HS-5 (cell line): Measurements from ENCODE around the gene TEN1.

Experiments used
- DNase-seq: peaks from one replicate; pipeline ENCODE4 v3.0.0-alpha.2; 2012; ENCODE audit warnings: low read depth

Gene TEN1

DNA sequence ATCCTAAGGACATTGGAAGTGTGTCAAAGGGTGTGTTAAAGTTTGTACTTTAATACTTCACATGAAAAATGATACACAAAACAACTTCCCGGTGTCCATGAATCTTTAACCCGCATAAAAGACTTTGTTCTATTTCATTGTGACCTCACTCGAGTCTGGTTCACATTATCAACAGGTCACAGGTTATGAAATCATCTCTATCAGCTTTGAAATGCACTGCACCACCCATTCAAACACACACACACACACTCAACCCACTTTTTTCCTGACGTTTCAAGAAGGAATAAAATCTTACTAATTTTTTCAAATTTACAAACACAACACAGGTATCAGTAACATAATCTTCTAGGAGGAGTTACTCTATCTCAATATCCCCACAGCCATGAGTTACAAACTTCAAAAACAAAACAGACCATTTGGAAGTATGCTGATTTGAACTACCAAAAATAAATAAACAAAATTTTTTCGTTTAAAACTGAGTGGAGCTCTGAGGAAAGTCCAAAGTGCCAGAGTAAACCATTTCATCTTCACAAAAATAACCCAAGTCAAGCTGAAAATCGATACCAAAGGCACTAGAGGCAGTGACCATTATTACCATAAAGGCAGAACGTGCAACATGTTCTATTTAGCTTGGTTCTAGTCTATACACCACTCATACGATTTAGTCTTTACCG is 2.7 kb upstream of the TEN1 start:
- no peak for DNase-seq

GRCh38 chr17:75979705-75980187 is 706 bp downstream of the TEN1 start:
- DNase-seq = no peak

DNA sequence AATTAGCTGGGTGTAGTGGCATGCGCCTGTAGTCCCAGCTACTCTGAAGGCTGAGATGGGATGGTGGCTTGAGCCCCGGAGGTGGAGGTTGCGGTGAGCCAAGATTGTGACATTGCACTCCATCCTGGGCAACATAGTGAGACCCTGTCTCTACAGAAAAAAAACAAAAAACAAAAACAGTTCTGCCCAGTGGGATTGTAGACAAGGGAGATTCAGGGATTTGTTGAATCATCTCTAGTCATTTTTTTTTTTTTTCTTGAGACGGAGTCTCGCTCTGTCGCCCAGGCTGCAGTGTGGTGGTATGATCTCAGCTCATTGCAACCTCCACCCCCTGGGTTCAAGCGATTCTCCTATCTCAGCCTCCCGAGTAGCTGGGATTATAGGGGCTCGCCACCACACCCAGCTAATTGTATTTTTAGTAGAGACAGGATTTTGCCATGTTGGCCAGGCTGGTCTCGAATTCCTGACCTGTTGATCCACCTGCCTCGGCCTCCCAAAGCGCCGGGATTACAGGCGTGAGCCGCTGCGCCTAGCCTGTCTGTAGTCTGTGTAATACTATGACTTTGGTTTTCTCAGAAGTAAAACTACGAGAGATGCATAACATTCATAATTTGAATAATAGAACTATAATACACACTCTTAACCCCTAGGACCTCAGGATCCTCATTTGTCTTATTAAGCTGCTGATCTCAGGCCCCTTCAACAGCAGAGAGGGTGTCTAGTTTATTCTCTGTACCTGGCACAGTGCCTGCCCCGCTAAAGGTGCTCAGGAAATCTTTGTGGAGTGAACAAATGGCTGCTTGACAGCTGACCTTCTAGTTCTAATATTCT is 1.4 kb downstream of the TEN1 start:
- DNase-seq = no peak

DNA sequence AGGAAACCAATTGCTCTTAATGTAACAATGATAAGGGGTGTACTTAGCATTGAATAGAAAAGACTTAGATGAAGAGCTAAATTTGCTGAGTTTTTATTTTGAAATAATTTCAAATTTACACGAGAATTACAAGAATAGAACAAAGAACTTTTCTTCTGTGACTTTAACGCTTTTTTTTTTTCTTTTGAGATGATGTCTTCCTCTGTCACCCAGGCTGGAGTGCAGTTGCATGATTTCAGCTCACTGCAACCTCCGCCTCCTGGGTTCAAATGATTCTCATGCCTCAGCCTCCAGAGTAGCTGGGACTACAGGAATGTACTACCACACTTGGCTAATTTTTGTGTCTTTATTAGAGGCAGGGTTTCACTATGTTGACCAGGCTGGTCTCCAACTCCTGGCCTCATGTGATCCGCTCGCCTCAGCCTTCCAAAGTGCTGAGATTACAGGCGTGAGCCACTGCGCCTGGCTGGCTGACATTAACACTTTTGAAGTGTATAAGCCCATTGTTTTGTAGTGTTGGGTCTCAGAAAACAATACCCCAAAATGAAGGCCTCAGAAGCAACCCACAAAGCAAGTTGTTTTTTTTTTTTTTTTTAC is 2.1 kb downstream of the TEN1 start:
- no peak for DNase-seq

GRCh38 chr17:75983501-75984181 is 4.6 kb downstream of the TEN1 start:
- no peak for DNase-seq

- DNase-seq = no peak
These were observed 6.9 kb downstream of the TEN1 start for GRCh38 chr17:75985986-75986385.

GRCh38 chr17:75987041-75987440 is 8.0 kb downstream of the TEN1 start:
- no peak for DNase-seq

GRCh38 chr17:75991396-75991795 is 12.4 kb downstream of the TEN1 start:
- DNase-seq = no peak

- no peak for DNase-seq
These were observed 15.8 kb downstream of the TEN1 start for GRCh38 chr17:75994802-75995370.

DNA sequence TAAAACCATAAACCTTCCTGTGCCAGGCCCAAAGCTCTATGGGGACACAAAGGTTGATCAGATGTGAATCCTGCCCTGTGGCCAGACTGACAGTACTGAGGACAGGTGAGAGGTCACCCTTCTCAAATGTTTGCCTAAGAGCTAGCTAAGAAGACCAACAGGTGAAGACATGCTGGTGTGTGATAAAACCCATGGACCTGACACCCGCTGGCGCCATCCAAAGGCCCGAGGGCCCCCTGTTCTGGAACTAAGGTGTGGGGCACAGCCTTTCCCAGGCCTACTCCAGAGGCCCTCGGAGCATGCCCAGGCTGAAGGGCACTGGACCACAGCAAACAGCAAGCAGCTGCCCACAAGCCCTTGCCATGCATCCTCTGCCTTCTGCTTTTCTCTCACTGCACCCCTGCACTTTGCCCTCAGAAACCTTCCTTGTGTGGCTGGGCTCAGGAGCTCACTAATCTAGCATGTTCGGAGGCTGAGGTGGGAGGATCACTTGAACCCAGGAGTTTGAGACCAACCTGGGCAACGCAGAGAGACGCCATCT is 16.4 kb downstream of the TEN1 start:
- DNase-seq = no peak

DNA sequence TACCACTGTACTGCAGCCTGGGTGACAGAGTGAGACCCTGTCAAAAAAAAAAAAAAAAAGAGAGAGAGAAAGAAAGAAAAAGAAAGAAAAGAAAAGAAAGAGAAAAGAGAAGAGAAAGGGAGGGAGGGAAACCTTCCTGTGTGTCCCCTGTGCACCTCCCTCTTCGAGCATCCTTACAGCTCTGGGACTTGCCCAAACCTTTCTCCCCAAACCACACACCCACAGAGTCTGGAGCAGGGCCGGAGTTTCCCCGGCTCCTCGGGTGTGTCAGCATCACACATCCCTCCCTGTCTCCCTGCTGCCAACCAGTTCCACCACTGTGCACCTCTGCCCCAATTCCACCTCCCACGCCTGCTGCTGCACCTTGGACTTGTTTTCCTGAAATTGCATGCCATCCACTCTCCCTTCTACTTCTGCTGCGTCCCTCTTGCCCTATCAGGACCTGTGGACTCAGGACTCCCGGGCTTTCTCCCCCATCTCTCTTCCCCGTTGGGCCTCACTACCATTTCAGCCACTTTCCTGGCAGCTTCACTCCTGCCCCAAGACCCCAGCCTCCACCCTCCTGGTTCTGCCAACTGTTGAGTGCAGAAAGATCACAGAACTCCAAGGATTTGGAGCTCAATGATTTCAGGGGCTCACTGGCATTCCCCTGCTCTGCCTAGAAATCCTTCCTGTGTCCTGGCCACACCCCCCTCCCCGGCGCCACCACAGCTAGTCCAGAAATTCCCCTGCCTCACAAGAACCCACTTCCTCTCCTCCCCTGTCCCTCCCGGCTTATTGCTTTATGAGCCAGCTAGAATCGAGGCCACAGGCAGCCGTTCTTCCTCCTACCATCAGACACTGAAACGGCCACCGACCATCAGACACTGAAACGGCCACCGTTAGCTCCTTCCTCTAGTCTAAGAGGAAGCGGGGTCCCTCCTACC is 17.9 kb downstream of the TEN1 start:
- DNase-seq = no peak

DNA sequence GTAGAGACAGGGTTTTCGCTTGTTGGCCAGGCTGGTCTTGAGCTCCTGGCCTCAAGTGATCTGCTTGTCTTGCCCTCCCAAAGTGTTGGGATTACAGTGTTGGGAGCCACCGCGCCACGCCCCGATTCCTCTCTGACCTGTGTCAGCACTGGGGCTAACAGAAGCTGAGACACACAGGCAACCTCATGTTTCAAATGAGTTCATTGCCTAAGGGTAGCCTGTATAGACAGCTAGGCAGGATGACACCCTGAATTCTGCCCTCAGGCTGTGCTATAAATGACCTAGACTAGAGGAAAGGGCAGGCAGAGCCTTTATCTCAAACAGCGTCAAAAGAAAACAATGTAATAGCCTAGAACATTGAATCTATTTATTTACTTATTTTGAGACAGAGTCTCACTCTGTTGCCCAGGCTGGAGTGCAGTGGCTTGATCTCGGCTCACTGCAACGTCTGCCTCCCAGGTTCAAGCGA is 19.3 kb downstream of the TEN1 start:
- no peak for DNase-seq

DNA sequence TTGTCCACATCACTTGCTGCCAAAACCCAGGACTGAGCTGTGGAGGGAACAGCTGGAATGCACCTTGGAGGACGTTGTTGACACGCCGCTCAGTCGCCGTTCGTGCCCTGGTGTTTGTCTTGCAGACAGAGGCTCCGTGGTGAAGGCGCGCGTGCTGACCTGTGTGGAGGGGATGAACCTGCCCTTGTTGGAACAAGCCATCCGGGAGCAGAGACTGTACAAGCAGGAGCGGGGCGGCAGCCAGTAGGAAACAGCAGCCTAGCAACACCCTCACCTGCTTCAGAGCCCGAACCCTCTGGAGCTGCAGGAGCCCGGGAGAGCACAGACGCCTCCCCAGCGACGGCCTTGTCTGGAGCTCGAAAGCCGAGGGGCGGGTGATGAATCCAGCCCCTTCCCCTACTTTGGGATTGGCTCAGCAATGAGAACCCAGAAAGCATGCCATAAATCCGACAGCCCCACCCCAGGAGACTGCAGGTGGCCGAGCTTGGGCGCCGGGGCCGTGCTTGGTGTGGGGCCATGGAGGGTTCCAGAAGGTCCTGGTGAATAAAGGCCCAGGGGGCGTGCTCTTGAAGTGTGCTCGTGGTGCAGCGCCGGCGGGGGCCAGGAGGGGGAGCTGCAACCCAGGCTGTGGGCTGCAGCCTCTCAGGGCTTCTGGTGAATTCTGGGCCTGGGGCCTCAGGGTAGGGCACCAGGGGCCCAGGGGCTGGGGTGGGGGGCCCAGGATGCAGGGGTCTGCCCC is 21.1 kb downstream of the TEN1 start:
- DNase-seq = no peak

DNA sequence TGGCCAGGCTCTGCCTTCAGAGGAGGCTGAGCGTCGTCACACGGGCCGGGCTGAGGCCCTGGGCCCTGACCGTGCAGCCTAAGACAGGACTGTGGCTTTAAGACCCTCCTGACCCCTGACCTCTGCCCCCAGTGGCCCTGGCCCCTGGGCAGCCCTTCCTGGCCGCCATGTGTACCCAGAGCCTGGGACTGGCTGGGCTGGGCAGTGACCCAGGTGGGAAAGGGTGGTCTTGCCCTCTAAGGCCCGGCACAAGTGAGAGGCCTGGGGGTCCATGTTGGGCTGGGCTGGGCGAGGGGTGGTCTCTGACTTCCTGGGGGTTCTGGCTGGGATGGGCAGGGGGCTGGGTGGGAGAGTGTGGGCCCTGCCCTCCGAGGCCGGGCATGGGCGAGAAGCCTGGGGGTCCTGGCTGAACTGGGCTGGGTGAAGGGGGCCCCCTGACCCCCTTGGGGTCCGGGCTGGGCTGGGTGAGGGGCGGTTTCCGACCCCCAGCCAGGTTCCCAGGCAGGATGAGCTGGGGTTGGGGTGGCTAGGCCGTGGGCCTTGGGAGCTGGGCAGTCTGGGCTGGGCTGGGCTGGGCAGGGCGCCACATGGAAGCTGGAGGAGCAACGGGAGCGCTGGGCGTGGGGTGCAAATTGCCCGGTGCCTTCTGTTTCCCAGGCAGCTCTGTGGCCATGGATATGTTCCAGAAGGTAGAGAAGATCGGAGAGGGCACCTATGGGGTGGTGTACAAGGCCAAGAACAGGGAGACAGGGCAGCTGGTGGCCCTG is 21.9 kb downstream of the TEN1 start, which contains the start of gene CDK3:
Gene CDK3 (plus strand): TSS at position 101 of the 767 bp plus-strand sequence. CDS start 571 bp downstream, at position 672.
- no peak for DNase-seq

DNA sequence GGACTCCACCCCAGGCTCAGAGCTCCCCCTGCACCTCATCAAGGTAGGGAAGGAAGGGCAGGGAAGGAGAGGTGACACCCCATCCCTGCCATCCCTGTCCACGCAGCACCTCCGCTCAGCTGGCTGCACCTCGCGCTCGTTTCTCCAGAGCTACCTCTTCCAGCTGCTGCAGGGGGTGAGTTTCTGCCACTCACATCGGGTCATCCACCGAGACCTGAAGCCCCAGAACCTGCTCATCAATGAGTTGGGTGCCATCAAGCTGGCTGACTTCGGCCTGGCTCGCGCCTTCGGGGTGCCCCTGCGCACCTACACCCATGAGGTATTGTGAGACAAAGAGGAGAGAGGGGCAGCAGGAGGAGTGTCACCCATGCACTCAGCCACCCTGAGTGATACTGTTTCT is 23.1 kb downstream of the TEN1 start:
- DNase-seq = no peak

GRCh38 chr17:76003915-76004314 is 24.9 kb downstream of the TEN1 start:
- DNase-seq = no peak

- no peak for DNase-seq
These were observed 25.8 kb downstream of the TEN1 start for GRCh38 chr17:76004750-76005262.

DNA sequence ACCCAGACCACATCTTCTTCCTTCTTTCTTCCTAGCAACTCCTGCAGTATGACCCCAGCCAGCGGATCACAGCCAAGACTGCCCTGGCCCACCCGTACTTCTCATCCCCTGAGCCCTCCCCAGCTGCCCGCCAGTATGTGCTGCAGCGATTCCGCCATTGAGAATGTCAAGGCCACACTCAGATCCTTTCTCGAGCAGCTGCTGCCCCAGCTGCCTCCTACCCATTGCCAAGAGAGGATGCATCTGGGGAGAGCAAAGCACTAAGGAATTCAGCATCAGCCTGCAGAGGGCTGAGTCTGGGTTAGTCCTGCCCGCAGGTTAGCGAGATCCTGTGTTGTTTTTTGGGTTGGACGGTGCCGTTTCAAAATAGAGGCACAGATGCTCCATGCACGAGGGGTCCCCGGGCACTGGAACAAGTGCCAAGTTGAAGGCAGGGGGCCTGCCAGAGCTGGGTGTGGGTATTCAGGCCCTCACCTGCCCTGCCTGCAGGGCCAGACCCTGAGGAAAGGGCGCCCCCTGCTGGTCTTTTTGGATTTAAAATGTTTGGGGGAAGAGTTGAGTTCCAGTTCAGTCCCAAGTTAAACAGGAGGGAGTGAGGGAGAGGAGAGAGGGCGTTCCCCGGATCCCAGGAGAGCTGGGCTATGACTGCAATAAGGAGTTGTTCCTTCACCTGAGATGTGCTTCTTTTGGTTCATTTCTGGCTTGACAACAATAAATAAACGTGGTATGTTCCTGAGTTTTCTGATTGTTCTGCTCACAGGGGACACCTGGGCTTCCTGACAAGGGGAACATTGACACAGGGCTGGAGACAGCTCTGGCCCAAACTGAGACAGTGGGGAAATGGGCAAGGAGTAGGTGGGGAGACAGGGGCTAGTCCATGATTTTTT is 26.5 kb downstream of the TEN1 start:
- DNase-seq = no peak
